ENCODE measurements around the gene RHBDF2.
"Not testable (repeated sequence)": the region's sequence is repeated elsewhere in the genome, so short reads cannot be mapped to it uniquely, and the experiment has no call there.

The RHBDF2 gene

DNA sequence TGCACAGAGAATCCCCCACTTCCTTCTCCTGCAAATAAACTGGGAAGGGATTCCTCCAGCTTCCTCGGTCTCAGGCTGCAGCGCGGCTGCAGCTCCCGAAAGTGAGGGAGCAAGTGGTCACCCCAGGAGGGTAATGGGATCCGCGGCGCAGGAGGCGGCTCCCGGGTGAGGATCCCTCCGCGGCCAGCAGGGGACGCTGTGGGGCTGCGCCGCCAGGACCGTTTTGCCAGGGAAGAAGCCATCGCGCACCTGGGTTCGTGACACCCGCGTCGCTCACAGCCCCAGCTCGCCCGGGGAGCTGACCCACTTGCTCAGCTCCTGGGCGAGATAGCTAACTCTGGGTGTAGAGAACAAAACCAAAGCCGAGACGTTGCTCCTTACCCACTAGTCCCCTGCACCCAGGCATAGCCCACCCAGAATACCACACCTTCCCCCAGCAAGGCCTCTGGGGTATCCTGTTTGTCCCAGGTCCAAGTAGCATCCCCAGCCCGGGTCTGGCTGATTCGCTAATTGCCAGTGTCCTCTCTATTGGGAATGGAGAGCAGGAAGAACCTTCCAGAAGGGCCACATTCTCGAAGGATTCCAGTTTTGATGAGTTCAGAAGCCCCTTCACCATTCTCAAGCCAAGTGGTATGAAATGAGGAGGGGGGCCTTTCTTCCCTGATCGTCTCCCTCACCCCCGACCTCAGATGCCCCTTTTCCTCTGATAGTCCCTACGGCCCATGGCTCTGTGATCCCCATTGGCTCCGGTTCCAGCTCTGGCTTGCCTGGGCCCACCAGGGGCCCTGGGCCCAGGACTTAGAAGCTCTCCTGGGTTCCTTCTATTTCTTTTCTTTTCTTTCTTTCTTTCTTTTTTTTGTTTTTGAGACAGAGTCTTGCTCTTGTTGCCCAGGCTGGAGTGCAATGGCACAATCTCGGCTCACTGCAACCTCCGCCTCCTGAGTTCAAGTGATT lies 22.1 kb upstream of the RHBDF2 start:
- peak; percentile 25 for DNase-seq

GRCh38 chr17:76521683-76522082 lies 20.5 kb upstream of the RHBDF2 start:
- not testable (repeated sequence) for DNase-seq

- DNase-seq, result no peak
These were observed 20.0 kb upstream of the RHBDF2 start for GRCh38 chr17:76521262-76521661.

DNA sequence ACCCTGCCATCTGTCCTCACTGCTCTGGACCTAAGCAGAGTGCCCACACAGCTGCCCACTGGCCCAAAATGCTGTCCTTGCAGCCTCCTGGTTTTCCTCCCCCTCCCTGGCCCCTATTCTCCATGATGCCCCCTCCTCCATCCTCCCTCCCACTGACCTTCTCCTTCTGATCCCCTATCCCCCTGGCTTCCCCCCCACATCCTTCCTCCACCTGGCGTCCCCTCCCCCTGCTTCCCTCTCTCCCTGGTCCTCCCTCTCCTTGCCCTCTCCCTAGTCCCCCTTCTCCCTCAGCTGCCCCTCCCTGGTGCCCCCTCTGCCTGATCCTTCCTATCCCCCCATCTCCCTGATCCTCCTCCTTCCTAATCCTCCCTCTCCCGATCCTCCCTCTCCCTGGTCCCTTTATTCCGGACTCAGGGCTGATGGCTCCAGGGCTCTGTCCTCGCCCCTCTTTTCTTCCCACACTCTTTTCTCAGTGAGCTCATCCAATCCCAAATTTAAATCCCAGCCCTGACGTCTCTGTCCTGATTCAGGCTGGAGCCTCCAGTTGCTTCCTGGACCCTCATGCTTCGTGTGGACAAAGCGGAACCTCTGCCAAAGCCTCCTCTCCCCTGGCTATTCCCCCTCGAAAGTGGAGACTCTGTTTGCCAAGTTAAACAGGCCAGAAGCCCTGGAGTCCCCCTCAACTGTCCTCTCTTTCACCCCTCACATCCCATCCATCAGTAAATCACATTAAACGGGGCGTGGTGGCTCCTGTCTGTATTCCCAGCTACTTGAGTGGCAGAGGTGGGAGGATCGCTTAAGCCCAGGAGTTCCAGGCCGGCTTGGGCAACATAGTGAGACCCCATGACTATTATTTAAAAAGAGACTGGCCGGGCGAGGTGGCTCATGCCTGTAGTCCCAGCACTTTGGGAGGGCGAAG lies 18.1 kb upstream of the RHBDF2 start:
- no peak for DNase-seq

GRCh38 chr17:76517638-76518038 lies 16.4 kb upstream of the RHBDF2 start:
- DNase-seq, result no peak

GRCh38 chr17:76515274-76515949 lies 14.2 kb upstream of the RHBDF2 start:
- DNase-seq, result no peak

GRCh38 chr17:76514355-76514754 lies 13.1 kb upstream of the RHBDF2 start:
- DNase-seq, result not testable (repeated sequence)

DNA sequence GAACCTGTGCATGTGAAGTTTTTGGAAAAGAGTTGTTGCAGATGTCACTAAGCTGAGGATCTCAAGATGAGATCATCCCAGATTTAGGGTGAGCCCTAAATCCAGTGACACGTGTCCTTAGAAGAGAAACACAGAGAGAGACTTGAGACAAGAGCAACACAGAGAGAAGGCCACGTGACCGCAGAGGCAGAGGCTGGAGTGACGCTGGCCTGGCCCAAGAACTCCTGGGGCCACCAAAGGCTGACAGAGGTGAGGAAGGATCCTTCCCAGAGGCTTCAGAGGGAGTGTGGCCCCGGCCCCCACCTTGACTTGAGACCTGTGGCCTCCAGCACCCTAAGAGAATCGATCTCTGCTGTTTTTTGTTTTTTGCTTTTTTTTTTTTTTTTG lies 12.1 kb upstream of the RHBDF2 start:
- DNase-seq, result no peak

GRCh38 chr17:76512366-76513305 lies 11.4 kb upstream of the RHBDF2 start:
- no peak for DNase-seq

GRCh38 chr17:76511668-76512365 lies 10.6 kb upstream of the RHBDF2 start:
- DNase-seq, result no peak

GRCh38 chr17:76510831-76511244 lies 9.6 kb upstream of the RHBDF2 start:
- DNase-seq, result no peak

- not testable (repeated sequence) for DNase-seq
These were observed 7.3 kb upstream of the RHBDF2 start for GRCh38 chr17:76508472-76509063.

DNA sequence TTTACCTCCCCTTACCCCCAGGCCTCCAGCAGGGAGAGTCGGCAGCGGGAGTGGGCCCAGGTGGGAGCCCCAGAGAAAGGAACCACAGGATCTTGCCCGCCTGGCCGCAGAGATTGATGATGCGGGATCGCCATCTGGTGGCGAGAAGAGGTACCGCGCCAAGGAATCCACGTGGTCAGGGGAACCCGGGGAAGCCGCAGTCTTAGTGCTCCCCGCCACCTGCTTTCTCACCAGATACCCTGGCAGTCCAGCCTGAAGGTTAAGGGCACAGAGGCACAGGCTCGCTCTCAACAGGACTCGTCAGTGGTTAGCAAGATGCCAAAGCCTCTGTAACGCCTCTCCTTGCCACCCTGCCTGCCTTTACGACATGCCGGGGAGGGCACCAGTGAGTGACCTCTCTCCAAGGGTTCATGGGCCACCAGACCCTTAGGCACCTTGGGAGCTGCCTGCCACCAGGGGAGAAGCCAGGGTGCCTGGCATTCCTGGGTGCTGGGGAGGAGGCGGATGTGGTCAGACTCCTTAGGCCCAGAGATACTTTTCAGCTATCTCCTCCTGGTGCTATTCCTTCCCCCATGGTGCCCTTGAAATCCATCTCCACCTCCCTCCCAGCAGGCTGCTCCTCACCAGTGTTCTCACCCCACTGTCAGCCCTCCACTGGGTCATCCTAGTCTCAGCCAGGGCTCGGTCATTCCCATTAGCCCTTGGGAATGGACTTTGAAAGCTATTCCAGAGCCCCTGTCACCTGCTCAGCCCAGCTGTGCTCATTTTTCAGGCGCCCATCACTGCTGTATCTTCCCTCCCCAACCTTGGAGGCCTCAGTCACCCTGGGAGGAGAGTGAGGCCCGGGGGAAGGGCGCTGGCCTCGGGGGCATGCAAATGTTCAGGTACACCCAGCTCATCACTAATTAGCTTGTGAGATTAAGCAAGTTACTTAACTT lies 5.5 kb upstream of the RHBDF2 start:
- DNase-seq, result peak; percentile 38

DNA sequence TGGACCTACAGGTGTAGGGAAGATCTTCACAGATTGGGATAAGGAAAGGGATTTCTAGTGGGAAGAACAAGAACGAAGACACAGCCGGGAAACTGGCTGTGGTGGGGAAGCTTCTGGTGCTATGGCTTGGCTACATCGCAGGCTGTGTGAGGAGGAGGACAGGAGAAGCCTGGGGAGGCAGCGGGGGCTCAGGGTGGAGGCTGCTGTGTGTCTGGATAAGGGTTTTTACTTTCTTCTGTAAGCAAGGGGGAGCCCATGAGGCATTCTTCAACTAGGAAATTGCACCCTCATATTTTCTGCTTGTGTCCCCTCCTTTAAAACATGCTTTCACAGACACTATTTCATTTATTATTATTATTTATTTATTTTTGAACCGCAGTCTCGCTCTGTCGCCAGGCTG lies 2.9 kb upstream of the RHBDF2 start:
- DNase-seq, result no peak

GRCh38 chr17:76502341-76503211 lies 1.4 kb upstream of the RHBDF2 start:
- DNase-seq, result no peak

- DNase-seq, result no peak
These were observed 644 bp upstream of the RHBDF2 start for GRCh38 chr17:76501827-76502307.

DNA sequence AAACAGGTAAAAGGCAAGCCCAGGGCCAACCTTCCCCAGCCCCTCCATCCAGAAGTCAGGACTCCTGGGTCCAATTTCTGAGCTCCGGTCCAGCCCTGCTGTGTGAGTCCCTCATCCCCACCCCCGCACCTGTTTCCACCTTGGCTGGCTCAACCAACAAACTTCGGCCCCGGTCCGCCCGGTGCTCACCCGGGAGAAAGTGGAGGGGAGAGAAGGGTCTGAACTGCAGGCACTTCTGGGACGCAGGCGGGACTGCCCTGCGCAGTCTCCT lies 541 bp downstream of the RHBDF2 start:
- DNase-seq, result no peak

DNA sequence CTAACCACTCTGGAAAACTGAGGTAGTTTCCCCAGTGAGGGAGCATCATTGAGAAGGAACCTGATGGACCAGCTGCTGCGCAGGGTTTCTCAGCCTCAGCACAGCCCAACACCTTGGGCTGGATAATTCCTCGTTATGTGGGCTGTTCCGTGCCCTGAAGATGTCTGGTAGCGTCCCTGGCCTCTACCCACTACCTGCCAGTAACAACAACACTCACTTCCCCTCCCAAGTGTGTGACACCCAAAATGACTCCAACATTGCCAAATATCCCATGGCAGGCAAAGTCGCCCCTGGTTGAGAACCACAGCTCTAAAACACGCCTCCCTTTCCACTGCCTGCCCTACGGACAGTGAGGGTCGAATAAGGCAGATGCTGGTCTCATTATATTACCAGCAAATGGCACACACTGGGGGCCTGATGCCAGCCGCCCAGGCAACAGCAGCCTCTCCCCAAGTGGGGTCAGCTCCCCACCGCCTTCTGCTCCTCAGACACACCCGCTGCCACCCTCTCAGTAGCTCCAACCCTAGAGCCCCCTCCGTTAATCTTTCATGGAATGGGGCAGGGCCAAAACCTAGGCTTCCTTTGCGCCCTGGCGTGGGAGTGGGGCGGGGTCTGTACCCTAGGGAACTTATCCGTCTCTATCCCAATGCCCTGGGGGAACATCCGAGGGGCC lies 1.0 kb downstream of the RHBDF2 start:
- no peak for DNase-seq
